Erythroblast (primary cell): ENCODE measurements around the gene GBP1.

Experiments
- GATA1 ChIP-seq: IDR thresholded peaks from 2 replicates; pipeline ENCODE4 v1.6.1; 2011; ENCODE audit warnings: low read depth, mild to moderate bottlenecking, control low read depth, low read length, moderate library complexity
- POLR2A ChIP-seq: IDR thresholded peaks from 2 replicates; pipeline ENCODE4 v1.6.1; 2011; ENCODE audit warnings: mild to moderate bottlenecking, low read length

DNA sequence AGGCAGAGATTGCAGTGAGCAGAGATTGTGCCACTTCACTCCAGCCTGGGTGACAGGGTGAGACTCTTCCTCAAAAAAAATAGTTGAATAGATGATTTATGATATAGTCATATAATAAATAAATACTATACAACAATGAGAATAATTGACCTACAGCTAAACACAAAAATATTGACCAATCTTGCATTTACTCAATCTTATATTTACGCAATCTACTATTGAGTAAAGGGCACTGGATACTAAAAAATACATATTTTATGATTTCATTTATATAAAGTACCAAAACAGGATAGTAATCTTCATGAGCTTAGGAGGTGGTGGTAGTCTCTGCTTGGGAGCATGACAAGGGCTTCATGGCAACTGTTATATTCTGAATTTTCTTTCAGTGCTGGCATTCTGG is 23.3 kb downstream of the GBP1 start:
- no peak for TF ChIP-seq POLR2A
- TF ChIP-seq GATA1 = no peak
